Measurements from ENCODE around the gene GRIK1.
"Not testable (repeated sequence)": the region's sequence is repeated elsewhere in the genome, so short reads cannot be mapped to it uniquely, and the experiment has no call there.

The GRIK1 gene

DNA sequence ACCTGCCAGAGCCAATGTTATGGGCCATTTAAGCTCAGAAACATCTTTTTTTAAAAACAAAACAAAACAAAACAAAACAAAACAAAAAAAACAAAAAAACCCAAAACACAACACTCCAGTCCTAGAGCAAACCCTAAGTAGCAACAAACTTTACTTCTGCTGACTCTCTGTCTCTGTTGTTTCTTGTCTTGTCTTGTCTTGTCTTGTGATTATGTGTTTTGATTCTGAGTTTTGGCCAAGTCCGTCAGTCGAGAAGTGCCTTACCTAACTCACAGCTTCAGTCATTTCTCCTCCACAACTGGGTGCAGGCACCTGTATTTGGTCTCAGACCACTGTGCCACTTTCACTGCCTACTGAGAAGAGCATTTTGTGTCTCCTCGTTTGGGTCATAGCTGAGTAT, 333.2 kb downstream of the GRIK1 start:
- DNase-seq (ENCODE audit: low read depth): no peak

GRCh38 chr21:29605219-29605618, 334.6 kb downstream of the GRIK1 start:
- not testable (repeated sequence) for DNase-seq (ENCODE audit: low read depth)

- no peak for DNase-seq (ENCODE audit: low read depth)
Measured at GRCh38 chr21:29604076-29604475, 335.7 kb downstream of the GRIK1 start.

GRCh38 chr21:29601047-29601446, 338.7 kb downstream of the GRIK1 start:
- no peak for DNase-seq (ENCODE audit: low read depth)

- DNase-seq (ENCODE audit: low read depth): no peak
Measured at GRCh38 chr21:29586696-29587095, 353.1 kb downstream of the GRIK1 start.

DNA sequence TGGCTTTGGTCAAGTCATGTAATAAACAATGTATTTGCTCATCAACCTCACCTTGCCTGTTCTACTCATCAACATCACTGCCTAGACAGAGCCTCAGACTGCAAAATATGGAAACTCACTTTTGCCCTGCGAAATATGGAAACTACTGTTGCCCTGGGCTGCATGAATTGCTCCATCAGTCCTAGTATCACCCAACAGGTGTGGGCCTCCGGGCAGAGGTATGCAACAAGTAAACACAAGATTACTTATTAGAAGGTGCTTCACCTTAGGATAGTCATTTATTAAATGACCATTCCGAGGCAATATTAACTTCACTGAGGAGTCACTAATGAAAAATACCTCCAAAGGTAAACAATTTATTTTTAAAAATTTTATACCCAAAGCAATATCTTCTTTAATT, 354.3 kb downstream of the GRIK1 start:
- DNase-seq (ENCODE audit: low read depth): no peak

GRCh38 chr21:29583424-29583924, 356.3 kb downstream of the GRIK1 start:
- no peak for DNase-seq (ENCODE audit: low read depth)

DNA sequence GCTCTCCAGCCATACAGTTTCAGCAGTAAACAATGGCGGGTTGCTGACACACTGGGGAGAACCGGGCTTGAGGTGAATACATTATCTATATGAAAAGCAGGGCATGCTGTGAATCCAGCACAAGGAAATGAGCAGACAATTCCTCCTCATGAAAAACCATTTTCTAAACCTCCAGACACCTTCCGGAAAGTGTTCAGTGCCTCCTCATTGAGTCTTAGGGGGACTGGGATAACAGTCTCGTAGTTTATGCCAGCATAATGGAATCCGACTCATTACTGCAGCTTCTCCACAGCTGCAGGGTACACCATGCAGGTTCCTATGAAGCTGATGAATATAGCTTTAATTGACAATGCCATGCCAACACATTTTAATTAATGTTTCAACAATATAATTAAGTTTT, 356.9 kb downstream of the GRIK1 start:
- DNase-seq (ENCODE audit: low read depth): no peak

DNA sequence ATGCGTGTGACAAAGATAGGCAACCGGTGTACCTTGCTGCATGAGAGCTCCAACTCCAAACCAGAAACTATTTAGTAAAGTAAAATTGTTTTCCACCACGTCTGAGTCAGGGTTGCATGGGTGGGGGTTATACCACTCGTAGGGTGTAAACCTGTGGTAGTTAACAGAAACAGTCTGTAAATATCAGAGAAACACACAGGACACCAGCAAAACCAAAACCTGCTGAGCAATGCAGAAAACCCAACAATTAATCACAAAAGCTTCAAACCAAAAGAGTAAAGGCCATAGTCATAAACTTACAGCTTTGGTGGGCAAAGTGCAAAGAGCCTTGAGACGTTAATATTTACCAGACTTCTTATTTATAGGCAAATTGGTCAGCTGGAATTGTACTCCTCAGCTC, 358.4 kb downstream of the GRIK1 start:
- DNase-seq (ENCODE audit: low read depth): no peak

DNA sequence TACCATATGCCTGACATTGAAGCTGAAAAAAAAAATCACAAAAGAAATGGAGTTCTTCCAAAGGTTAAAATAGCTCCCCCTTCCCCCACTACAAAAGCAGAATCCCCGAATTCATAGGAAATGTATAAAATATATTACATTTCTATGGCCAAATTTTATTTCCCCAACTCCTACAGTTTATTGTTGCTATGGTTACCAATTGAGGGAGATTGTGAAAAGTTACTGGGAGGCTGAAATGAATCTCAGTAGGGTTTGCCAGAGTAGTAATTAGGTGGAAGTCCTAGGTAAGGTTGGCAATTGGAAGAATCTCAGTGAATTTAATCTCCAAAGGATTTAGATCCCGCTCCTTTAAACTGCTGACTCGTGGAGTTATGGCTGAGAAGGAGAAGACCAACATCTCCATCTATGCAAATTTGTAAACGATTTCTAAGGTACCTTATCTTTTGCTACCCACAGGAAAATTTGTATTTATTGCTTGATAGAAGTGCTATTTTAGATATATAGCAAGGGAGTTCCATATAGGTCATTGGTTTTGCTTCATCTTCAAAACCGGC, 359.0 kb downstream of the GRIK1 start:
- DNase-seq (ENCODE audit: low read depth): no peak

DNA sequence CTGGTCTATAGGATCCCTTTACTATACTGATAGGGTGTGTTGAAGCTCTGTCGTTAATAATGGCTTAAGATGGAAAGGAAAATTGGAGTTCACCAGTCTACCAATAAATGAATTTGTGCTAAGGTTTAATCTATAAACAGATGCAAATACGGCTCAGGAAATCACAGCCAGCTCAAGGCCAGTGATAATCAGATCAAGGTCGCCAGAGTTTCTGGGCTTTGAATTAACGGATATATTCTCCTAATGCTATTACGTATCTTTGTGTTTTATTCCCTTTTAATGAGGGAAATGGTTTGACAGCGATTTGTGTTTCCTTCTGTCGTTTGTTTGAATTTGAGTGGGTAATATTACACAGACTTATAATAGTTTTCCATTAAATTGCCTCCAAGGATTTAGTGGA, 361.5 kb downstream of the GRIK1 start:
- no peak for DNase-seq (ENCODE audit: low read depth)

DNA sequence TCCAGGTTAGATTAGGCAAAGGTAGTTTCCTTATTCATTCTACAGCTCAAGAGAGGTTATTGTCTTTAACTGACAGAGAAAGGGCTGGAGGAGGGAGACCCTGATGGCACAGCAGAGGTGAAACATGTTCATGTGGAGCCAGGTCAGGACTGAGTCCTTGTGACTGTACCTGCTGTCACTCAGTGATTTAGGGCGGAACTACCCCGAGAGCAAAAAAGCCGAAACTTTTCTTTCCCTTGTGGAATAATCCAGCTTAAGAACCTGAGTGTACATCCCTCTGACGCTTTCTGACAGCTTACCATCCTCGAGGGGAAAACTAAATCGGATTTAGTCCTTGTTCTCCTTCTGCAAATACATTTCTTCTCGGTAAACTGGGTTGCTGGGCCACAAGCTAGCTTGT, 367.8 kb downstream of the GRIK1 start:
- DNase-seq (ENCODE audit: low read depth): no peak

GRCh38 chr21:29568020-29568697, 371.6 kb downstream of the GRIK1 start:
- DNase-seq (ENCODE audit: low read depth): no peak

- no peak for DNase-seq (ENCODE audit: low read depth)
Measured at GRCh38 chr21:29557931-29558725, 381.7 kb downstream of the GRIK1 start.

DNA sequence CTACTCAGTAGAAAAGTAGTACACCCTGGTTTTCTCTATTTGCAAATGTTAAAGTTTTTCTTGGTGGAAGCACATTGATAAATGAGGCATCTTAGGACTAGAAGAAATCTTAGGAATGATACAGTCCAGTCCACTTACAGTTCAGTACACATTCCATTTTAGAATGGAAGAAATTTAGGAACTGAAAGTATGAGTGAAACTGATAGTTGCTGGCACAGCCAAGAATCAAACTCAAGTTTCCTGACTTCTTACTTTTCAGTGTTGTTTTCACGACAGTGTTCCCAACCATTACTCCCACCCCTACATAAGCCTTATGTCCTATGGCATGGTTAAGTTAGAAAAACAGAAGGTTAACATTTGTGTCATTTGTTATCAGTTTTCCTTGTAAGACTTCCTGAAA, 382.6 kb downstream of the GRIK1 start:
- DNase-seq (ENCODE audit: low read depth): no peak

DNA sequence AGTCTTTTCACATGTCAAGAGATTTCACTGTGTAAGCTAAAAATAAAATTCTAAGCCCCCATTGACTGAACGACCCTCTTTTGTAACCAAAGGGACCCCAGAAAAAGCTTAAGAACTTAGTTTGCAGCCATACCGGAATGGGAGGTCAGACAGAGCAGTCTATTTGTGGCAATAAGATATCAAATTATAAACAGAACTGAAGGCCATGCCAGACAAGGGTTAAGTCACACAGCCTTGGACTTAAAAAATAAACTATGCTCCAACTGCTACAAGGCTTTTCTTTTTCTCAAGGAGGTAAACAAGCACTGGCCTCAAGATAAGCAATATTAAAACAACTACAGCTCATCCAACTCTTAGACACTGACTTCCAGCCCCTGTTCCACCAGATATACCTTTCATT, 384.2 kb downstream of the GRIK1 start:
- DNase-seq (ENCODE audit: low read depth): no peak

DNA sequence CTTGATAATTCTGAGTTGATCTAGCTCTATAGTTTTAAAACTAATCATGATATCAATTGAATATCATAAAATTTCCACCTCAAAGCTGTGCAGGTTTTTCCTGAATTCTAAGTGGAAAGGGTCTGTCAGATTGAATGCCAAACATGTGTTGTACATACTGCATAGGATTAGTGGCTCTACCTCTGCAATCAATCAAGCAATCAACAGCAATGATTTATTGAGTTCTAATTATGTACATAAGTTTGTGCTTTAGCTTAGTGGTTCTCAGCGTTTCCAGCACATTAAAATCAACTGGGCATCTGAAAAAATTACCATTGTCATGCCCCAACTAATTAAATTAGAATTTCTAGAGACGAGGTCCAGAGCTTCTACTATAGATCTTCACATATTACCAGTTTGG, 389.6 kb downstream of the GRIK1 start:
- DNase-seq (ENCODE audit: low read depth): no peak

DNA sequence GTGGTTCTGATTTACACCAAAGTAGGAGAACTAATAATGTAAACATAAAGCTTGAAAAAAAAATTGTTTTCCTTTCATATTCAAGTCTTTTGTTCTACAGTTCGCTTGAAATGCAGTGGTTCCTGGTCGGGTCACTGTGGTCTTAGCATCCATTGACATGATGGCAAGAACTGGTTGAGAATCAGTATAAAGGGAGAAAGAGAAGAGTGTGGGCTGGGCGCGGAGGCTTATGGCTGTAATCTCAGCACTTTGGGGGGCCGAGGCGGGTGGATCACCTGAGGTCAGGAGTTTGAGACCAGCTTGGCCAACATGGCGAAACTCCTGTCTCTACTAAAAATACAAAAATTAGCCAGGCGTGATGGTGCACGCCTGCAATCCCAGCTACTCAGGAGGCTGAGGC, 390.2 kb downstream of the GRIK1 start:
- DNase-seq (ENCODE audit: low read depth): no peak

DNA sequence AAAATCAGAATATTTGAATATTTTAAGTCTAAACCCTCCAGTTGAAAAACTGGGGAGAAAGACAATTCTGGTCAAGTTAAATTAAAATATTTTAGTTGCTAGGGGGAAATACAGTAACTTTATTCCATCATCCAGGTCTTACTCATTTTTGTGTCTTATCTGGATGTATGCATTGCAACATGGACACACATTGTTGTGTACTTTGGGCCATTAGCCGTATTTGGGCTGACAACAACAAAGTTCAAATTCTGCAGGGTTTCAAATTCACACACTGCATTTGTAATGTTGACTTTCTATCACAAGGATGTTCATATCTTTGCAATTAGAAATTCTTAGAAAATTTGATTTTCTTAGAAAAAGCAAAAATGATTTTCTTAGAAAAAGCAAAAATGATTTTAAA, 391.8 kb downstream of the GRIK1 start:
- no peak for DNase-seq (ENCODE audit: low read depth)

- DNase-seq (ENCODE audit: low read depth): no peak
Measured at GRCh38 chr21:29546071-29546470, 393.7 kb downstream of the GRIK1 start.

DNA sequence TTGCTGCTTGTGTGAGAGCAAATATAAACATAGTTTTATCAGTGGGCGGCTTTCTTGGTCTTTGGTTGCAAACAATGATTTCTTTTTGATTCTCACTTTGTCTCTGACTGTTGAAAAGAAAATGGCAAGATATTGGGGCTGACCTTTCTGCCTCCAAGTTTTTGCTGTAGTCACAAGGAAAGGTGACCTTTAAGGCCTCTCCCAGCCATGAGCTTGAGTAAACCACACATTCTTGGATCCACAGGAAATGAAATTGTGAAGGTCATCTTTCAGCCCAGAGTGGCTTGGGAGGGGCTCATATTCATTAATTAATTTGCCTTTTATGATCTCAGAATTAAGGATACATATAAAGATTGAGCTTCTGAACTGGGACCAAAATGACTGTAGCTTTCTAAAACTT, 399.5 kb downstream of the GRIK1 start:
- DNase-seq (ENCODE audit: low read depth): no peak

GRCh38 chr21:29538115-29538514, 401.7 kb downstream of the GRIK1 start:
- no peak for DNase-seq (ENCODE audit: low read depth)

DNA sequence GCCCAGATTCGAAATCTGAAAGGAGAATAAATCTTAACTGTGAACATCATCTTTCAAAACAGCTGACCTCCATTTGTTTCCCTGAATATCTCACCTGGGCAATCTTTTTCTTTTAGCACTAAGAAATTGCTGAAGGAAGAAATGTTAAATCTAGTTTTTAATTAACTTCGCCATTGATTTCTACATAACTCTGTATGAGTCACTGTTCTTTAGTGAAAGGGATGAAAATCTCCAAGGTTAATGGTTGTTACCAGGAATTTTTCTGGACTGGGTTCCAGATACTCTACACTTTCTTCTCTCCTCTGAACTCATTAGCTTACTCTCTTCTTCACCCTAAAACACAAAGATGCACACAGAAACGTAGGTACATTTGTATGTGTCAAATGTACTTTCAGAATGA, 405.3 kb downstream of the GRIK1 start:
- no peak for DNase-seq (ENCODE audit: low read depth)

Measured in activated T-cell treated with anti-CD3 and anti-CD28 coated beads for 48 hours (primary cell).